Duodenal mucosa (tissue), 2 donors: Measurements from ENCODE around the gene MAPRE2.

ENCODE experiments used
- H3K27ac ChIP-seq: one replicate; pipeline ENCODE4 v1.7.0; 2013; ENCODE audit warnings: low read depth, low read length
- H3K27me3 ChIP-seq, 2 donors: one replicate each; pipeline ENCODE4 v1.7.0; 2013; ENCODE audit warnings: low read length in 2 of 2, control low read depth in 1 of 2; ENCODE audit not compliant: insufficient read depth in 2 of 2, control insufficient read depth in 1 of 2
- H3K36me3 ChIP-seq, 2 donors: one replicate each; pipeline ENCODE4 v1.7.0; 2013; ENCODE audit warnings: low read length in 2 of 2, control low read depth in 1 of 2; ENCODE audit not compliant: insufficient read depth in 2 of 2, control insufficient read depth in 1 of 2
- H3K4me1 ChIP-seq, 2 donors: one replicate each; pipeline ENCODE4 v1.7.0; 2013; ENCODE audit warnings: low read length in 2 of 2, control low read depth in 1 of 2; ENCODE audit not compliant: insufficient read depth in 2 of 2, control insufficient read depth in 1 of 2
- H3K4me3 ChIP-seq, 2 donors: one replicate each; pipeline ENCODE4 v1.7.0; 2013; ENCODE audit warnings: low read length in 2 of 2, low read depth in 1 of 2
- H3K9ac ChIP-seq, 2 donors: one replicate each; pipeline ENCODE4 v1.7.0; 2013; ENCODE audit warnings: low read length in 2 of 2, low read depth in 1 of 2
- H3K9me3 ChIP-seq, 2 donors: one replicate each; pipeline ENCODE4 v1.7.0; 2013; ENCODE audit warnings: low read length in 2 of 2, control low read depth in 1 of 2; ENCODE audit not compliant: control insufficient read depth in 1 of 2

The MAPRE2 gene

DNA sequence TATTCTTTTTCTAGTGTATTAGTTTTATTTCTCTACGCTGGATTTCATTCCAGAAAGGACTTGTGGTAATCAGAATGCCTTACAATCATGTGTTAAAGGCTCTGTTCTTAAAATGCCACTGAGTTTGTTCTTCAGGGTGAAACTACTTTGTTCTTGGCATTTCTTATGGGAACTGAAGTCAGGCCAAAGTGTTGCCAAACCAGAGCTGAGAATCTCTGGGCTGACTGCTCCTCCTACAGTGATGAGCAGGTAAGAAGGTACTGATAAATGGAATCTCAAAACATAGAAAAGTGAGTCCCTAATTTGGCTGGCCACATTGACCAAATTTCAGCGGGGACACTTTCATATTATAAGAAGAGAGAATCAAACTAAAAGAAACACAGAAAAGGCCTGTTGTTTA lies 144.6 kb downstream of the MAPRE2 start:
- H3K27ac ChIP-seq = no peak overlapping the region
- no peak overlapping the region for H3K9ac ChIP-seq
- no peak overlapping the region for H3K4me3 ChIP-seq
- H3K4me1 ChIP-seq = no peaks in the 10 kb centered on the region
- no peaks in the 10 kb centered on the region for H3K36me3 ChIP-seq
- no peaks in the 10 kb centered on the region for H3K9me3 ChIP-seq
- no peaks in the 10 kb centered on the region for H3K27me3 ChIP-seq

DNA sequence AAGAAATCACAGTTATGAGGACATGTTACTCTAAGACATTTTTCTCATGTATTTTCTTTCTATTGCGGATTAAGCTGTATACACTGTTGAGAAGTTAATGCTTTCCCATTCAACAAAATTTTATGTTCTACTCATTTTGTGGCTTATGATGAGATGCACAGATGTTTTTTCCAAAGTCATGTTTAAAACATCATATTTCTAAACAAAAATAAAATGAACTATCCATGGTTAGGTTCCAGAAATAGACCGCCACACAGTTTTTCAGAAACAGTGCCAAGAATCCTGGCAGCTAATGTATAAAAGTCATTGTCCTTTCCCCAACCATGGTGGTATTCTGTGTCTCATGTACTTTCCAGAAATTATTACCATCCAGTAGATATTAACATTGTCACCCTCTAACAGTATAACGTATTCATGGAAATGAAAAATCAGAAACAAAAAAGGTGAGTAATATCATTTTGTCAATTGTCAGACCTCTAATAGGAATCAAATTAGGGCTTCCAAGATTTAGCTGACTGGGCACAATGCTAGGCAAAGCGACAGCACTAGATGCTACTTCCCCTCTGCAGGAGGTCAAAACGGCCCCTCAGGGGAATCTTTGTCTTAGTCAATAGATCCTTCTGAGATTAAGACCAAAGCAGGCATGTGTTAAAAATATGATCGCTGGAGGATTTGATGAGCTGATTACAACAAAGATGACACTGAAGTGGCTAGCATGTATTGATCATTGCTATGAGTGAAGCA lies 145.2 kb downstream of the MAPRE2 start:
- no peak overlapping the region for H3K27ac ChIP-seq
- no peak overlapping the region for H3K9ac ChIP-seq
- H3K4me3 ChIP-seq = no peak overlapping the region
- H3K4me1 ChIP-seq = no peaks in the 10 kb centered on the region
- no peaks in the 10 kb centered on the region for H3K27me3 ChIP-seq
- H3K36me3 ChIP-seq = no peaks in the 10 kb centered on the region
- no peaks in the 10 kb centered on the region for H3K9me3 ChIP-seq

DNA sequence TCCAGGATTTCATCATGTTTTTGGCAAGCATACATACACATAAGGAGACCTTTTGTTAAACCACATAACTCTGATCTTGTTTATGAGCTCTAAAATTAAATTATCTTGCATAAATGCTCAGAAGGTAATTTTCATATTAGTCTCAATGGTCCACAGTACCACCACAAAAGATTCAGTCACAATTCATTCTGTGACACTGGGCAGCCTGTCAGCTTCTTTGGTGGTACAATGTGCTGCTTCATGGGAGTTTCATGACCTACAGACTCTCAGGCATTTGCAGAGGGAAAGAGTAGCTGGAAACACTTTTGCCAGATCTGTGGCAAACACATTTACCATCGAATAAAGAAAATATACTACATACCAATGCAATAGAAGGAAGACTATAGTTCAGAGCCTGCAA lies 148.3 kb downstream of the MAPRE2 start:
- Histone ChIP-seq H3K9ac (no peak overlapping the region), H3K9me3 (no peaks in the 10 kb centered on the region), H3K27ac (no peak overlapping the region), H3K4me1 (no peaks in the 10 kb centered on the region), H3K4me3 (no peak overlapping the region), H3K27me3 (no peaks in the 10 kb centered on the region), H3K36me3 (no peaks in the 10 kb centered on the region)

DNA sequence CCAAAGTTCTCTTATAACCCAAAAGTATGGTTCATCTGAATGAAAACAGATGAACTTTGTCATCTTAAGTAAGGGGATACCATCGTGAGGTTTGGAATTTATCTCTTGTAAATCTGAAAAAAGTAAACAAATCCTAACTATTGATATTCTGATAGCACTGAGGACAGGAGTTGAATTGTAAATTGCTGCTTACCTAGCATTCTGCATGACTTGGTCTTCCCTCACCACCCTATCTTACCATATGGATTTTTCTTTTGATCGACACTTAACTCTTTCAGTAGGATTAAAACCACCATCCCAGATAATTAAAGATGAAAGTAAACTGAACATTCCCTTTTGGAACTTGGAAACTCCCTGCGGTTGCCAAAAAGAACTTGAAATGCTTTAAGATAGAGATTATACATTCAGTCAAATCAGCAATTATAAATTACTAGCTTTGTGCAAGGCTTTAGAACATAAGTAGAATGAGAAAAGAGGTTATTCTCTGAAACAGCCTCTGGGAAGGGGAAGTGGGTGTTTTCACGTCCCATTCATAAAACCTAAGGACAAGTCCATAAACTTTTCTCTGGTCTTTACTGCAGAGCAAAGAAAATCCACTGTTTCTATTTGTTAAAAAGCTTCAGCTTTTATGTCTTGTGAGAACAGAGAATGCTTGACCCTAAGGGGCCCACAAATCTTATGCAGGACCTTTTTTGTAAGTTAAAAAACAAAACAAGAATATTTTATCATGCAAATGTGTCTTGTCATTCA lies 149.9 kb downstream of the MAPRE2 start:
- H3K27ac ChIP-seq = no peak overlapping the region
- H3K36me3 ChIP-seq = no peaks in the 10 kb centered on the region
- no peak overlapping the region for H3K4me3 ChIP-seq
- H3K4me1 ChIP-seq = no peaks in the 10 kb centered on the region
- H3K9me3 ChIP-seq = no peaks in the 10 kb centered on the region
- H3K27me3 ChIP-seq = no peaks in the 10 kb centered on the region
- no peak overlapping the region for H3K9ac ChIP-seq

DNA sequence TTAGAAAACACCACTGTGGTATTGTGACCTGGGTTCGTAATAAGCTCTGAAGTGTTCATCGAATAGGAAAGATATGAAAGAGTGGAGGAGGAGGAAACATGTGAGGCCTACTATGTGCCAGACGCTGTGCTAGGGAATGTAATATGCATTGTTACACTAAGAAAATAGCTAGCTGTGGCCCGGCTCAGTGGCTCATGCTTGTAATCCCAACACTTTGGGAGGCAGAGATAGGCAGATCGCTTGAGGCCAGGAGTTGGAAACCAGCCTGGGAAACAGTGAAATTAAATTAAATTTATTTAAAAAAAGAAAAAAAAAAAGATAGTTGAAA lies 150.4 kb downstream of the MAPRE2 start:
- no peaks in the 10 kb centered on the region for H3K4me1 ChIP-seq
- H3K4me3 ChIP-seq = no peak overlapping the region
- no peaks in the 10 kb centered on the region for H3K27me3 ChIP-seq
- H3K27ac ChIP-seq = no peak overlapping the region
- H3K9ac ChIP-seq = no peak overlapping the region
- no peaks in the 10 kb centered on the region for H3K36me3 ChIP-seq
- no peaks in the 10 kb centered on the region for H3K9me3 ChIP-seq

DNA sequence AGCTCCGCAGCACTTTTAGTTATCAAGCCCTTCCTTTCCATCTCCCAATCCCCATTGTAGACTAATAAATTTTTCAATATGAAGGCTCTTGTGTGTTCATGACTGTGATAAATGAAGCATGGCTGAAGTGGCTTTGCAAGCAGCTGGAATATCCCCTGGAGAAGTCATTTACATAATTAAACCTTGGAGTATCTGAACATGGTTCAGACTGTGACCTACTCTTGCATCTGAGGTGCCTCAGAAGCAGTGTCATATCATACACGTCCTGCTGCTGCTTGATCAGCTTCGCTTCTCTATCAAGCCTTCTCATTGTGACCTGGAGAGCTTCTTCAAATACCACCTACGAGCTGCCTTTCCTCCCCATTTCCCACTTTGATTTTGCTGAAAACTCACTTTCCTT lies 151.2 kb downstream of the MAPRE2 start:
- H3K9ac ChIP-seq = no peak overlapping the region
- H3K9me3 ChIP-seq = no peaks in the 10 kb centered on the region
- no peaks in the 10 kb centered on the region for H3K36me3 ChIP-seq
- no peak overlapping the region for H3K4me3 ChIP-seq
- H3K27me3 ChIP-seq = no peaks in the 10 kb centered on the region
- no peak overlapping the region for H3K27ac ChIP-seq
- H3K4me1 ChIP-seq = no peaks in the 10 kb centered on the region
